Gastroesophageal sphincter (tissue), 3 donors: ENCODE data around the gene OR12D1.

ENCODE experiments used
- POLR2A ChIP-seq, 2 donors: fragments of 450-650 bp; IDR thresholded peaks; one replicate each; pipeline ENCODE4 v1.6.1; 2017; ENCODE audit warnings: antibody characterized with exemption in 2 of 2, mild to moderate bottlenecking in 2 of 2, moderate library complexity in 1 of 2
- POLR2AphosphoS5 ChIP-seq: sonication (generic); formaldehyde crosslinking; IDR thresholded peaks from one replicate; pipeline ENCODE4 v1.6.1; 2017; ENCODE audit warnings: antibody characterized with exemption
- TF ChIP-seq, protein P1 (sequence below), 4 experiments: fragments of 200-600 bp in 2 of 4; fragments of 450-650 bp in 2 of 4; sonication (generic) in 1 of 4; IDR thresholded peaks; one replicate each; pipeline ENCODE4 v1.5.1; 2017 to 2019; ENCODE audit warnings: antibody characterized with exemption in 4 of 4, mild to moderate bottlenecking in 2 of 4, moderate library complexity in 2 of 4

DNA sequence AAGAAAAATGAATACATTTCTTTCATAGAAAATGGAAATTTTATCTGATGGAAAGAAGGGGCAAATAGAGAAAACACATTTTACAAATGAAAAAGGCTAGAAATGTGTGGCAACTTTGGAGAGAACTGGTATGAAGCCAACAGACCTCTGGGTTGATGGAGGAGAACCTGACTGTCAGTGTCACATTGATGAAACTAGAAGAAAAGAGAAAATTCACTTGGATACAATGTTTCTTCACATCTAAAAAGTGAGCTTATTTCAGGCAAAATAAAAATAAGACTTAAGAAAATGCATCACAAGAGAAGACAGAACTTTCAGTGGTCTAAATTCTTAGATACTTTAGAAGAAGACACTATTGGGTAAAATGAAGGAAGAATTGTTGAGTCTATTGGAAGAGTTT, 19.4 kb upstream of the OR12D1 start, which contains the start of gene OR12D2:
- TF ChIP-seq, protein P1, sequence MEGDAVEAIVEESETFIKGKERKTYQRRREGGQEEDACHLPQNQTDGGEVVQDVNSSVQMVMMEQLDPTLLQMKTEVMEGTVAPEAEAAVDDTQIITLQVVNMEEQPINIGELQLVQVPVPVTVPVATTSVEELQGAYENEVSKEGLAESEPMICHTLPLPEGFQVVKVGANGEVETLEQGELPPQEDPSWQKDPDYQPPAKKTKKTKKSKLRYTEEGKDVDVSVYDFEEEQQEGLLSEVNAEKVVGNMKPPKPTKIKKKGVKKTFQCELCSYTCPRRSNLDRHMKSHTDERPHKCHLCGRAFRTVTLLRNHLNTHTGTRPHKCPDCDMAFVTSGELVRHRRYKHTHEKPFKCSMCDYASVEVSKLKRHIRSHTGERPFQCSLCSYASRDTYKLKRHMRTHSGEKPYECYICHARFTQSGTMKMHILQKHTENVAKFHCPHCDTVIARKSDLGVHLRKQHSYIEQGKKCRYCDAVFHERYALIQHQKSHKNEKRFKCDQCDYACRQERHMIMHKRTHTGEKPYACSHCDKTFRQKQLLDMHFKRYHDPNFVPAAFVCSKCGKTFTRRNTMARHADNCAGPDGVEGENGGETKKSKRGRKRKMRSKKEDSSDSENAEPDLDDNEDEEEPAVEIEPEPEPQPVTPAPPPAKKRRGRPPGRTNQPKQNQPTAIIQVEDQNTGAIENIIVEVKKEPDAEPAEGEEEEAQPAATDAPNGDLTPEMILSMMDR (IDR thresholded peaks at IDR 0.05): no peak
- TF ChIP-seq POLR2AphosphoS5: no peak
- TF ChIP-seq POLR2A (IDR thresholded peaks at IDR 0.05): no peak
